Measurements from ENCODE around the gene UFSP1.

DNA sequence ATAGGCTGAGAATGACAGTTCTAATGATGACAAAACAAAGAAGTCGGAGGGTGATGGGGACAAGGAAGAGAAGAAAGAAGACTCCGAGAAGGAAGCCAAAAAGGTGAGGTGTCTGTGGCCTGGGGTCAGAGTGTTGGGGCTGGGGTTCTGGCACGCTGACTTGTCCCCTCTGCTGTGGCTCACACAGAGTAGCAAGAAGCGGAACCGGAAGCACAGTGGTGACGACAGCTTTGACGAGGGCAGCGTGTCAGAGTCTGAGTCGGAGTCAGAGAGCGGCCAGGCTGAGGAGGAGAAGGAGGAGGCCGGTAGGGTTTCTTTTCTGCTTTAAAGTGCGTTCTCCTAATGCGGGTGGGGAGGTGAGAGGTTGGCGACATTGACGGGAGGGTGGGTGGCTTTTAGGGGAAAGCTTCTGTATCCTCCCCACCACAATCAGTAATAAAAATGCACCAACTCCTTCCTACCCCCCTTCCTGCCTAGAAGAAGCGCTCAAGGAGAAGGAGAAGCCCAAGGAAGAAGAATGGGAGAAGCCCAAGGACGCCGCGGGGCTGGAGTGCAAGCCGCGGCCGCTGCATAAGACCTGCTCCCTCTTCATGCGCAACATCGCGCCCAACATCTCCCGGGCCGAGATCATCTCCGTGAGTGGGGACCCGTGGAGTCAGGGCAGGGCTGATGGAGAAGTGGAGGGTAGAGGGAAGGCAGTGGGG, 4.6 kb downstream of the UFSP1 start:
- TF ChIP-seq, protein P1, sequence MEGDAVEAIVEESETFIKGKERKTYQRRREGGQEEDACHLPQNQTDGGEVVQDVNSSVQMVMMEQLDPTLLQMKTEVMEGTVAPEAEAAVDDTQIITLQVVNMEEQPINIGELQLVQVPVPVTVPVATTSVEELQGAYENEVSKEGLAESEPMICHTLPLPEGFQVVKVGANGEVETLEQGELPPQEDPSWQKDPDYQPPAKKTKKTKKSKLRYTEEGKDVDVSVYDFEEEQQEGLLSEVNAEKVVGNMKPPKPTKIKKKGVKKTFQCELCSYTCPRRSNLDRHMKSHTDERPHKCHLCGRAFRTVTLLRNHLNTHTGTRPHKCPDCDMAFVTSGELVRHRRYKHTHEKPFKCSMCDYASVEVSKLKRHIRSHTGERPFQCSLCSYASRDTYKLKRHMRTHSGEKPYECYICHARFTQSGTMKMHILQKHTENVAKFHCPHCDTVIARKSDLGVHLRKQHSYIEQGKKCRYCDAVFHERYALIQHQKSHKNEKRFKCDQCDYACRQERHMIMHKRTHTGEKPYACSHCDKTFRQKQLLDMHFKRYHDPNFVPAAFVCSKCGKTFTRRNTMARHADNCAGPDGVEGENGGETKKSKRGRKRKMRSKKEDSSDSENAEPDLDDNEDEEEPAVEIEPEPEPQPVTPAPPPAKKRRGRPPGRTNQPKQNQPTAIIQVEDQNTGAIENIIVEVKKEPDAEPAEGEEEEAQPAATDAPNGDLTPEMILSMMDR (IDR thresholded peaks at IDR 0.05): no peak
- TF ChIP-seq POLR2AphosphoS5 (IDR thresholded peaks at IDR 0.05): no peak
